Left ventricle myocardium inferior (tissue), 1 donor: Measurements from ENCODE around the gene ACTN4. TPM values are rescaled to one million over a fixed set of nuclear protein-coding genes. Genes with fewer than 3 reads are reported as not detected.

Experiments
- DNase-seq: peaks from one replicate; pipeline ENCODE4 v3.0.0-alpha.2; 2020
- H3K27ac ChIP-seq: fragments of 200-600 bp; replicated peaks from 2 replicates; pipeline ENCODE4 v1.8.0; 2021
- H3K27me3 ChIP-seq: fragments of 200-600 bp; 2 replicates; pipeline ENCODE4 v1.8.0; 2021; ENCODE audit warnings: low read depth
- H3K36me3 ChIP-seq: fragments of 200-600 bp; 2 replicates; pipeline ENCODE4 v1.8.0; 2021
- H3K4me1 ChIP-seq: fragments of 200-600 bp; 2 replicates; pipeline ENCODE4 v1.8.0; 2021
- H3K4me3 ChIP-seq: fragments of 200-600 bp; 2 replicates; pipeline ENCODE4 v1.8.0; 2021; ENCODE audit warnings: mild to moderate bottlenecking, moderate library complexity
- H3K9me3 ChIP-seq: fragments of 200-600 bp; replicated peaks from 2 replicates; pipeline ENCODE4 v1.8.0; 2021
- intact Hi-C: fragments of 100-400 bp; cut with micrococcal nuclease; formaldehyde crosslinking; loops from one replicate; pipeline ENCODE4 v1.11.0; 2022
- total RNA-seq: library from RNA; stranded (reverse); fragmentation: NEBNext Ultra II Directional; extraction: Animal tissue kit (Norgen Biotek cat#: 25700); gene quantifications from one replicate; pipeline ENCODE4 v1.2.1, GENCODE V29; 2021
- TF ChIP-seq, protein P1 (sequence below): fragments of 200-600 bp; IDR thresholded peaks from 2 replicates; pipeline ENCODE4 v1.8.0; 2021; ENCODE audit warnings: antibody characterized with exemption, mild to moderate bottlenecking, borderline replicate concordance
- donor health status: DM: no; HTN: yes; CAD: no; lungs with severe emphysema.

Gene ACTN4
- total RNA-seq, 1 donor from 2014 or later: 111 TPM

DNA sequence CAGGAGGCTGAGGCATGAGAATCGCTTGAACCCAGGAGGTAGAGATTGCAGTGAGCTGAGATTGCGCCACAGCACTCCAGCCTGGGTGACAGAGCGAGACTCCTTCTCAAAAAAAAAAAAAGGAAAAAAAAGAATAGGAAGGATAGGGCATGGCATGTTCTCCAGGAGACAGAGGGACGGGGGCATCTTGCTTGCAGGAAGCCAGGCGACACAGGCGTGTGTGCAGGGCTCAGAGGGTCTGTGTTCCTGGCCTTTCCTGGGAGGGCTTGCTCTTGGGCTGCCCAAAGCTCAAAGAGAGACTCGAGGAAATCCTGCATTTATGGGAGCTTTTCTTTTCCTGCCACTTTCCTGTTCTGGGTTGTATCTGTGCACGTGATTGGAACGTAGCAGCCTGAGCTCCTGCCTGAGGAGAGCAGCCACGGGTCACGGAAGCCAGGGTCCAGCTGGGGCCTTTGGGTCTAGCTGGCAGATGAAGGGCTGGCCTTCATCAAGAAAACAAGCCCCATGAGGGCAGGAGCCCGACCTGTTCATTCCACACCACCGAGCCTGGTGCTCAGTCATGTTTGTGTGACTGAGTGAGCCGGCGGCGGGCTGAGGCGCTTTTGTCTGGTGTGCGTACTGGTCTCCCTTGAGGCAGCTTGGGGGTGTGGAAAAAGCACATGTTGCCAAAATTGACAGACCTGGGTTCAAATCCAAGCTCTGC, 52.3 kb downstream of the ACTN4 start:
- no peaks in the 10 kb centered on the region for H3K9me3 ChIP-seq
- intact Hi-C loops: loop anchor here (10.0 kb wide), 1 partner anchor 45 kb away; no protein-coding TSS in a partner anchor
- TF ChIP-seq, protein P1, sequence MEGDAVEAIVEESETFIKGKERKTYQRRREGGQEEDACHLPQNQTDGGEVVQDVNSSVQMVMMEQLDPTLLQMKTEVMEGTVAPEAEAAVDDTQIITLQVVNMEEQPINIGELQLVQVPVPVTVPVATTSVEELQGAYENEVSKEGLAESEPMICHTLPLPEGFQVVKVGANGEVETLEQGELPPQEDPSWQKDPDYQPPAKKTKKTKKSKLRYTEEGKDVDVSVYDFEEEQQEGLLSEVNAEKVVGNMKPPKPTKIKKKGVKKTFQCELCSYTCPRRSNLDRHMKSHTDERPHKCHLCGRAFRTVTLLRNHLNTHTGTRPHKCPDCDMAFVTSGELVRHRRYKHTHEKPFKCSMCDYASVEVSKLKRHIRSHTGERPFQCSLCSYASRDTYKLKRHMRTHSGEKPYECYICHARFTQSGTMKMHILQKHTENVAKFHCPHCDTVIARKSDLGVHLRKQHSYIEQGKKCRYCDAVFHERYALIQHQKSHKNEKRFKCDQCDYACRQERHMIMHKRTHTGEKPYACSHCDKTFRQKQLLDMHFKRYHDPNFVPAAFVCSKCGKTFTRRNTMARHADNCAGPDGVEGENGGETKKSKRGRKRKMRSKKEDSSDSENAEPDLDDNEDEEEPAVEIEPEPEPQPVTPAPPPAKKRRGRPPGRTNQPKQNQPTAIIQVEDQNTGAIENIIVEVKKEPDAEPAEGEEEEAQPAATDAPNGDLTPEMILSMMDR: no peak
- no peak for DNase-seq
- peak overlapping the region; percentile 91 for H3K27ac ChIP-seq
- peaks cover 53% of the 10 kb centered on the region for H3K36me3 ChIP-seq
- no peaks in the 10 kb centered on the region for H3K27me3 ChIP-seq
- no peak overlapping the region for H3K4me3 ChIP-seq
- H3K4me1 ChIP-seq: peaks cover 97% of the 10 kb centered on the region

DNA sequence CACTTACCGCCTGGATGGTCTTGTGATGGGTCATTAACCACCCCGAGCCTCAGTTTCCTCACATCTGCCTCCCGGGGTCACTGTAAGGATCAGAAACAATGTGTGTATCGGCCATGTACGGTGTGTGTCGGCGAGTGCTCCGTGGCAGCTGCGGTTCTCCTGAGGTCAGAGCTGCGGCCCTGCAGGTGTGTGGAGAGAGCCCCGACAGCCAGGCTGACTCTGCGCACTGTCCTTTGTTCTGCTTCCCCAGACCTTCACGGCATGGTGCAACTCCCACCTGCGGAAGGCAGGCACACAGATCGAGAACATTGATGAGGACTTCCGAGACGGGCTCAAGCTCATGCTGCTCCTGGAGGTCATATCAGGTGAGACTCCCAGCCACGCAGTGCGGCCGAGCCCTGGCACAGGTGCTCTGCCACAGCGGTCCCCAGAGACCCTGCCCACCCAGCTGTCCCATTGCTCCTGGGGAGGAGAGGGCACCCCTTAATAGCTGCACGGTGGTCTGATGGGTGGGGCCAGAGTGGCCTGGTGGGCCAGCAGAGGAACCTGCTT, 53.0 kb downstream of the ACTN4 start:
- intact Hi-C loops: loop anchor here (10.0 kb wide), 1 partner anchor 46 kb away; no protein-coding TSS in a partner anchor
- TF ChIP-seq, protein P1: no peak
- Histone ChIP-seq H3K4me3 (no peak overlapping the region), H3K9me3 (no peaks in the 10 kb centered on the region), H3K4me1 (peaks cover 97% of the 10 kb centered on the region), H3K27ac (peak overlapping the region; percentile 91), H3K27me3 (no peaks in the 10 kb centered on the region), H3K36me3 (peaks cover 60% of the 10 kb centered on the region)
- no peak for DNase-seq

- H3K4me1 ChIP-seq: peaks cover 97% of the 10 kb centered on the region
- H3K4me3 ChIP-seq: no peak overlapping the region
- no peaks in the 10 kb centered on the region for H3K27me3 ChIP-seq
- DNase-seq: no peak
- TF ChIP-seq, protein P1: no peak
- peaks cover 65% of the 10 kb centered on the region for H3K36me3 ChIP-seq
- H3K27ac ChIP-seq: peak overlapping the region; percentile 91
- H3K9me3 ChIP-seq: no peaks in the 10 kb centered on the region
- intact Hi-C loops: loop anchor here (10.0 kb wide), 1 partner anchor 46 kb away; no protein-coding TSS in a partner anchor
These were observed 53.5 kb downstream of the ACTN4 start for GRCh38 chr19:38700902-38701454.

DNA sequence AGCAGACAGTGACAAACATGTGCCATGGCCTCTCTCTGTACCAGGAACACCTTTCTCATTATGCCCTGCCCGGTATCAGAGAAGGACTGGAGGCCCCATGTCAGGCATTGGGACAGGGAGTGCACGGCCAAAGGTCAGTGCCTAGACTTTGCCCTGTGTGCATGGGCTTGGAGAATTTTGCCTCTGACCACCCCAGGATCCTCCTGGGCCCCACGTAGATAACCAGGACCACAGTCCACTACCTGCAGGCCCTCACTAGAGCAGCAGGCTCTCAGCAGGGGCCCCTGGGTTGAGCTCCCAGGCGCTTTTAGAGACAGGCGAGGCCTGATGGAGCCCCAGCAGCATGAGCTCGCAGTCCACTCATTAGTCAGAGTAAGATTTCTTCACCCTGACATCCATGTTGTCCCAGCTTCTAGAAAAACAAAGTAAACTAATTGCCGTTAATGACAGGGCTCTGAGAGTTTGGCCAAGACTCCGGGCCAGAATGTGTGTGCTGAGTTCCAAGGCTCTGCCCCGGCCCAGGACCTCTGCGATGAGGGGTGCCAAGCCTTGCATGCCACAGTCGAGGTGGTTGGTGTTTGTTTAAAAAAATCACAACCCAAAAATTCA, 54.1 kb downstream of the ACTN4 start:
- Histone ChIP-seq H3K4me1 (peaks cover 97% of the 10 kb centered on the region), H3K9me3 (no peaks in the 10 kb centered on the region), H3K36me3 (peaks cover 71% of the 10 kb centered on the region), H3K4me3 (no peak overlapping the region), H3K27me3 (no peaks in the 10 kb centered on the region), H3K27ac (peak overlapping the region; percentile 91)
- no peak for DNase-seq
- intact Hi-C loops: loop anchor here (10.0 kb wide), 1 partner anchor 47 kb away; no protein-coding TSS in a partner anchor
- TF ChIP-seq, protein P1: no peak

GRCh38 chr19:38702278-38702677, 54.8 kb downstream of the ACTN4 start:
- H3K4me3 ChIP-seq: no peak overlapping the region
- no peak for DNase-seq
- TF ChIP-seq, protein P1: no peak
- H3K27me3 ChIP-seq: no peaks in the 10 kb centered on the region
- intact Hi-C loops: loop anchor here (10.0 kb wide), 1 partner anchor 47 kb away; no protein-coding TSS in a partner anchor
- H3K27ac ChIP-seq: peak overlapping the region; percentile 91
- peaks cover 72% of the 10 kb centered on the region for H3K36me3 ChIP-seq
- peaks cover 97% of the 10 kb centered on the region for H3K4me1 ChIP-seq
- no peaks in the 10 kb centered on the region for H3K9me3 ChIP-seq
